ENCODE measurements around the gene LCNL1. TPM values are rescaled to one million over a fixed set of nuclear protein-coding genes. Genes with fewer than 3 reads are reported as not detected.

The LCNL1 gene
- total RNA-seq, 4 donors from 2014 or later = 0.28 to 0.47 (median 0.36) TPM; not detected in 1

DNA sequence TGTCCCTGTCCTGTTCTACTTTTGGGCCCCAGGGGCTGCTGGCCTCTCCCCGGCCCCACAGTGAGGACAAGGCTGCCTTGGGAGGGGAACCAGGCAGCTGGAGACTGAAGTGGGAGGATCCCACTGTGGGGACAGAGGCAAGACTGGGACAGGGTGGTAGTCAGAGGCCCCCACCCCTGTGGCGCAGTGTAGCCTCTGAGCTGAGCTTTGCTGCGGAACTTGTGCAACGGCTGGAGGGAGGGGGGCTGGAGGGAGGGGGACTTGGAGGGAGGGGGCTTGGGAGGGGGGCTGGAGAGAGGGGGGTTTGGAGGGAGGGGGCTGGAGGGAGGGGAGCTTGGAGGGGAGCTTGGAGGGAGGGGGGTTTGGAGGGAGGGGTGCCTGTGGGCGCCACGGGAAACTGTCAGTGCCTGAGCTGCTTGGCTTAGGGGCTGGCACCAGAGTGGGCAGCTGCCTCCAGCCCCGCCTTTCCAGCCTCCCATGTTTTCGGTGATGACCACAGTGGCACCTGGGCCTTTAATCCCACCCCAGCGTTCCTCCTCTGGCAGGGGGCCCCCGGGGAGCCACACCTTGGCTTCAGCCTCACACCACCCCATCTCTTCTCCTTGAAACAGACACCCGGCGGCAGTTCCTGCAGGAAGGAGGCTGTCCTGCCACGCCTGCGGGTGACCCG, 51.4 kb downstream of the LCNL1 start:
- no peak for DNase-seq (ENCODE audit: low spot score)
- no peak for ATAC-seq (ENCODE audit: low FRiP score)
- TF ChIP-seq, protein P1, sequence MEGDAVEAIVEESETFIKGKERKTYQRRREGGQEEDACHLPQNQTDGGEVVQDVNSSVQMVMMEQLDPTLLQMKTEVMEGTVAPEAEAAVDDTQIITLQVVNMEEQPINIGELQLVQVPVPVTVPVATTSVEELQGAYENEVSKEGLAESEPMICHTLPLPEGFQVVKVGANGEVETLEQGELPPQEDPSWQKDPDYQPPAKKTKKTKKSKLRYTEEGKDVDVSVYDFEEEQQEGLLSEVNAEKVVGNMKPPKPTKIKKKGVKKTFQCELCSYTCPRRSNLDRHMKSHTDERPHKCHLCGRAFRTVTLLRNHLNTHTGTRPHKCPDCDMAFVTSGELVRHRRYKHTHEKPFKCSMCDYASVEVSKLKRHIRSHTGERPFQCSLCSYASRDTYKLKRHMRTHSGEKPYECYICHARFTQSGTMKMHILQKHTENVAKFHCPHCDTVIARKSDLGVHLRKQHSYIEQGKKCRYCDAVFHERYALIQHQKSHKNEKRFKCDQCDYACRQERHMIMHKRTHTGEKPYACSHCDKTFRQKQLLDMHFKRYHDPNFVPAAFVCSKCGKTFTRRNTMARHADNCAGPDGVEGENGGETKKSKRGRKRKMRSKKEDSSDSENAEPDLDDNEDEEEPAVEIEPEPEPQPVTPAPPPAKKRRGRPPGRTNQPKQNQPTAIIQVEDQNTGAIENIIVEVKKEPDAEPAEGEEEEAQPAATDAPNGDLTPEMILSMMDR (IDR thresholded peaks at IDR 0.05) = no peak

DNA sequence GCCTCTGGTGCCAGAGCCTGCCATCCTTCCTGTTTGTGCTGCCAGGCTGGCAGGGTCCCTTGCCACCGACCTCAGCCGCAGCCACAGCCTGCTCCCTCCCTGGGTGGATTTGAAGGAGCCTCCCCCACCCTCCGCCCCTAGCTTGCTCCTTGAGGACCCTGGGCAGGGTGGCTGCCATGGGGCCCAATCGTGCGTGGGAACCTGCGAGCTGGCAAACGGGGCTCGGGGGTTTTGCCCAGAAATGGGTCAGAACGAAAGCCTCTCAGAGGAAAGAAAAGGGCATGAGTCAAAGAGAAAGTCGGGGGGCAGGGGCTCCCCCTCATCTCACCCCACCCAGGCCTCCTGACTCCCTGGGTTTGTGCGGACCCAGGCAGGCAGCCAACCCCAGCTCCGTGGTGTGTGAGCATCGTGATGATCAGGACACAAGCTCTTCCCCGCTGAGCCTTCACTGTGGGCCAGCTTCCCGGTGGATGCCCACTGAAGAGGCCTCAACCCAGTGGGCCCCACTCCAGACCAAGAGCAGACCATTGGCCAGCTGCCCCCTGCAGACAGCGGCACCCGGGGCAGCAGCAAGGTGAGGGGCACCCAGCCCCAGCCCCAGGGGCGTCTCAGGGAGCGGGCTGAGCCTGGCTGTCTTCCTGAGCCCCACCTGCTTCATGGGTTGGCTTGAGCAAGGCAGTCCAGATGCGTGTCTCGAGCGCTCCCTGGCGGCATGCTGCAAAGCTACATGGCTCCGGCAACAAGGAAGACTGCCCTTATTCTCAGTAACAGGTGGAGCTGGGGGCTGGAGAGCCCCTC, 52.1 kb downstream of the LCNL1 start:
- peak; percentile 78 for ATAC-seq (ENCODE audit: low FRiP score)
- peak; percentile 49 for DNase-seq (ENCODE audit: low spot score)
- TF ChIP-seq, protein P1 (IDR thresholded peaks at IDR 0.05) = peak in 2 of 3 donors; percentile 80 to 82

Other genes with a start within 250 kb of the LCNL1 start
- 10 to 100 TPM in 1 of 4 donors, 1 to 10 TPM in 3; 3.5 to 10.2 (median 5.0) TPM for gene LCN10, start 240.1 kb upstream of the LCNL1 start, total RNA-seq
- gene LCN6, start 234.5 kb upstream of the LCNL1 start, total RNA-seq = 10 to 100 TPM in 2 of 4 donors, 1 to 10 TPM in 2; 5.0 to 24.1 (median 9.0) TPM
- not detected for gene LCN8, start 224.8 kb upstream of the LCNL1 start, total RNA-seq
- not detected for gene LCN15, start 218.5 kb upstream of the LCNL1 start, total RNA-seq
- 10 to 100 TPM; 43.1 to 88.1 (median 70.9) TPM for gene TMEM141, start 191.6 kb upstream of the LCNL1 start, total RNA-seq
- 1 to 10 TPM; 1.5 to 2.8 (median 1.9) TPM for gene CCDC183, start 186.7 kb upstream of the LCNL1 start, total RNA-seq
- gene RABL6, start 175.0 kb upstream of the LCNL1 start, total RNA-seq = 10 to 100 TPM; 33.7 to 46.9 (median 44.9) TPM
- 1 to 10 TPM in 1 of 4 donors, under 1 TPM in 3; 0.72 to 2.5 (median 0.78) TPM for gene AJM1, start 140.5 kb upstream of the LCNL1 start, total RNA-seq
- gene PHPT1, start 133.6 kb upstream of the LCNL1 start, total RNA-seq = 10 to 100 TPM; 27.1 to 53.9 (median 40.9) TPM
- 1 to 10 TPM; 1.4 to 3.9 (median 1.7) TPM for gene MAMDC4, start 130.6 kb upstream of the LCNL1 start, total RNA-seq
- 100 to 1,000 TPM; 281 to 323 (median 308) TPM for gene EDF1, start 116.7 kb upstream of the LCNL1 start, total RNA-seq
- gene TRAF2, start 96.5 kb upstream of the LCNL1 start, total RNA-seq = 1 to 10 TPM; 3.2 to 9.1 (median 5.1) TPM
- gene FBXW5, start 38.3 kb upstream of the LCNL1 start, total RNA-seq = 100 to 1,000 TPM; 154 to 242 (median 185) TPM
- 1 to 10 TPM in 1 of 4 donors, not detected in 3; 4.3 TPM for gene C8G, start 37.8 kb upstream of the LCNL1 start, total RNA-seq
- gene LCN12, start 30.7 kb upstream of the LCNL1 start, total RNA-seq = under 1 TPM in 1 of 4 donors, not detected in 3; 0.46 TPM
- gene PTGDS, start 5.5 kb upstream of the LCNL1 start, total RNA-seq = 100 to 1,000 TPM in 2 of 4 donors, 10 to 100 TPM in 2; 76.9 to 173 (median 118) TPM
- gene PAXX, start 9.4 kb downstream of the LCNL1 start, total RNA-seq = 10 to 100 TPM; 22.0 to 37.0 (median 31.6) TPM
- gene CLIC3, start 13.6 kb downstream of the LCNL1 start, total RNA-seq = 1 to 10 TPM in 3 of 4 donors, under 1 TPM in 1; 0.95 to 9.7 (median 4.7) TPM
- gene ABCA2, start 45.2 kb downstream of the LCNL1 start, total RNA-seq = 10 to 100 TPM; 15.4 to 31.5 (median 25.9) TPM
- 1 to 10 TPM in 1 of 4 donors, under 1 TPM in 2, not detected in 1; 0.19 to 3.6 (median 0.31) TPM for gene FUT7, start 49.1 kb downstream of the LCNL1 start, total RNA-seq
- gene NPDC1, start 63.2 kb downstream of the LCNL1 start, total RNA-seq = 10 to 100 TPM; 37.2 to 70.5 (median 58.5) TPM
- under 1 TPM in 3 of 4 donors, not detected in 1; 0.25 to 0.72 (median 0.28) TPM for gene ENTPD2, start 71.1 kb downstream of the LCNL1 start, total RNA-seq
- gene SAPCD2, start 87.6 kb downstream of the LCNL1 start, total RNA-seq = 1 to 10 TPM in 1 of 4 donors, under 1 TPM in 2, not detected in 1; 0.13 to 1.8 (median 0.37) TPM
- 10 to 100 TPM in 2 of 4 donors, 1 to 10 TPM in 2; 5.2 to 12.8 (median 9.7) TPM for gene UAP1L1, start 94.5 kb downstream of the LCNL1 start, total RNA-seq
- gene MAN1B1, start 104.0 kb downstream of the LCNL1 start, total RNA-seq = 10 to 100 TPM; 30.2 to 39.9 (median 33.9) TPM
- gene DPP7, start 131.7 kb downstream of the LCNL1 start, total RNA-seq = 100 to 1,000 TPM in 3 of 4 donors, 10 to 100 TPM in 1; 91.8 to 132 (median 119) TPM
- gene GRIN1, start 156.2 kb downstream of the LCNL1 start, total RNA-seq = not detected
- gene LRRC26, start 187.1 kb downstream of the LCNL1 start, total RNA-seq = not detected
- not detected for gene TMEM210, start 189.1 kb downstream of the LCNL1 start, total RNA-seq
- 10 to 100 TPM; 17.4 to 38.8 (median 22.8) TPM for gene ANAPC2, start 205.6 kb downstream of the LCNL1 start, total RNA-seq
- gene SSNA1, start 205.7 kb downstream of the LCNL1 start, total RNA-seq = 10 to 100 TPM; 51.2 to 78.2 (median 67.1) TPM
- gene TPRN, start 217.7 kb downstream of the LCNL1 start, total RNA-seq = 1 to 10 TPM; 3.6 to 6.5 (median 4.9) TPM
- 10 to 100 TPM; 21.6 to 29.1 (median 27.1) TPM for gene TMEM203, start 222.7 kb downstream of the LCNL1 start, total RNA-seq
- gene NDOR1, start 222.7 kb downstream of the LCNL1 start, total RNA-seq = 1 to 10 TPM; 5.6 to 6.6 (median 6.1) TPM
- 1 to 10 TPM in 1 of 4 donors, under 1 TPM in 2, not detected in 1; 0.65 to 1.0 (median 0.72) TPM for gene RNF208, start 239.2 kb downstream of the LCNL1 start, total RNA-seq
- gene CYSRT1, start 242.2 kb downstream of the LCNL1 start, total RNA-seq = under 1 TPM in 3 of 4 donors, not detected in 1; 0.36 to 0.65 (median 0.38) TPM
- gene RNF224, start 244.5 kb downstream of the LCNL1 start, total RNA-seq = under 1 TPM in 1 of 4 donors, not detected in 3; 0.19 TPM
- gene SLC34A3, start 247.9 kb downstream of the LCNL1 start, total RNA-seq = not detected